Colonic mucosa (tissue), 4 donors: ENCODE data around the gene ZDHHC14. TPM values are rescaled to one million over a fixed set of nuclear protein-coding genes. Genes with fewer than 3 reads are reported as not detected.
"Not testable (repeated sequence)": the region's sequence is repeated elsewhere in the genome, so short reads cannot be mapped to it uniquely, and the experiment has no call there.

Experiments
- DNase-seq: peaks from one replicate; pipeline ENCODE4 v3.0.0-alpha.2; 2020
- H3K27ac ChIP-seq: fragments of 200-600 bp; one replicate; pipeline ENCODE4 v1.8.0; 2021
- H3K27me3 ChIP-seq: fragments of 200-600 bp; one replicate; pipeline ENCODE4 v1.8.0; 2021
- H3K36me3 ChIP-seq: fragments of 200-600 bp; one replicate; pipeline ENCODE4 v1.8.0; 2021
- H3K4me1 ChIP-seq: fragments of 200-600 bp; one replicate; pipeline ENCODE4 v1.8.0; 2021; ENCODE audit warnings: mild to moderate bottlenecking
- H3K4me3 ChIP-seq: fragments of 200-600 bp; one replicate; pipeline ENCODE4 v1.8.0; 2021
- H3K9ac ChIP-seq, 2 donors: one replicate each; pipeline ENCODE4 v1.7.0; 2013; ENCODE audit warnings: control low read depth in 2 of 2, low read depth in 2 of 2, low read length in 2 of 2
- H3K9me3 ChIP-seq: fragments of 200-600 bp; one replicate; pipeline ENCODE4 v1.8.0; 2021
- intact Hi-C: fragments of 100-400 bp; cut with DNase I; formaldehyde crosslinking; loops from one replicate; pipeline ENCODE4 v1.14.1; 2022
- total RNA-seq, 2 donors: library from RNA; stranded (reverse); fragmentation: NEBNext Ultra II Directional in 1 of 2; extraction: Animal tissue kit (Norgen Biotek cat#: 25700) in 1 of 2; gene quantifications; one replicate each; pipeline ENCODE4 v1.2.1, GENCODE V29; 2021
- TF ChIP-seq, protein P1 (sequence below): fragments of 200-600 bp; IDR thresholded peaks from one replicate; pipeline ENCODE4 v1.8.0; 2022; ENCODE audit warnings: antibody characterized with exemption, mild to moderate bottlenecking
- donor health status: healthy.
- donor health status: DM: no; HTN: no; CAD: no.
- donor health status: DM: no; HTN: no; CAD: no.

ZDHHC14 gene
- total RNA-seq, 2 donors from 2014 or later = 8.4 to 11.4 TPM

DNA sequence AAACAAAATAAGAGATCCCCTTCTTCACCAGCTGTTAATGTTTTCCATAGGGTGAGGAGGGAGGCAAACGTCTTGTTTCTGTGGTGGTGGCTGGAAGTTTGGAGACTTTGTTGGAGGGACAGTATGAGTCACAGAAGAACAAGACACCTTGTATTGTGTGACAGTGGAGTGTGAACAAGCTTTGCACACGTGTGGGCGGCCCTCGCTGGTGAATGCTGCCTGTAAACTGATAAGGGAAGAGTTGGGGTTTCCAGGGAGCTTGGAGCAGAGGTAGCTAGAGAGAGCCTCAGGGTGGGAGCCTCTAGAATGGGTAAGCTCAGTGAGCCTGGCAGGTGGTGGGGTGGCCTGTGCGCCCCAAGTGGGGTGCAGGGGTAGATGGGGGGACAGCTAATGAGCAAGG, 78.3 kb downstream of the ZDHHC14 start:
- TF ChIP-seq, protein P1, sequence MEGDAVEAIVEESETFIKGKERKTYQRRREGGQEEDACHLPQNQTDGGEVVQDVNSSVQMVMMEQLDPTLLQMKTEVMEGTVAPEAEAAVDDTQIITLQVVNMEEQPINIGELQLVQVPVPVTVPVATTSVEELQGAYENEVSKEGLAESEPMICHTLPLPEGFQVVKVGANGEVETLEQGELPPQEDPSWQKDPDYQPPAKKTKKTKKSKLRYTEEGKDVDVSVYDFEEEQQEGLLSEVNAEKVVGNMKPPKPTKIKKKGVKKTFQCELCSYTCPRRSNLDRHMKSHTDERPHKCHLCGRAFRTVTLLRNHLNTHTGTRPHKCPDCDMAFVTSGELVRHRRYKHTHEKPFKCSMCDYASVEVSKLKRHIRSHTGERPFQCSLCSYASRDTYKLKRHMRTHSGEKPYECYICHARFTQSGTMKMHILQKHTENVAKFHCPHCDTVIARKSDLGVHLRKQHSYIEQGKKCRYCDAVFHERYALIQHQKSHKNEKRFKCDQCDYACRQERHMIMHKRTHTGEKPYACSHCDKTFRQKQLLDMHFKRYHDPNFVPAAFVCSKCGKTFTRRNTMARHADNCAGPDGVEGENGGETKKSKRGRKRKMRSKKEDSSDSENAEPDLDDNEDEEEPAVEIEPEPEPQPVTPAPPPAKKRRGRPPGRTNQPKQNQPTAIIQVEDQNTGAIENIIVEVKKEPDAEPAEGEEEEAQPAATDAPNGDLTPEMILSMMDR = no peak
- H3K9ac ChIP-seq = no peak overlapping the region
- no peaks in the 10 kb centered on the region for H3K4me1 ChIP-seq
- intact Hi-C loops = no loop called here
- H3K36me3 ChIP-seq = no peaks in the 10 kb centered on the region
- no peak for DNase-seq
- H3K4me3 ChIP-seq = no peak overlapping the region
- no peak overlapping the region for H3K27ac ChIP-seq
- H3K9me3 ChIP-seq = no peaks in the 10 kb centered on the region
- no peaks in the 10 kb centered on the region for H3K27me3 ChIP-seq

DNA sequence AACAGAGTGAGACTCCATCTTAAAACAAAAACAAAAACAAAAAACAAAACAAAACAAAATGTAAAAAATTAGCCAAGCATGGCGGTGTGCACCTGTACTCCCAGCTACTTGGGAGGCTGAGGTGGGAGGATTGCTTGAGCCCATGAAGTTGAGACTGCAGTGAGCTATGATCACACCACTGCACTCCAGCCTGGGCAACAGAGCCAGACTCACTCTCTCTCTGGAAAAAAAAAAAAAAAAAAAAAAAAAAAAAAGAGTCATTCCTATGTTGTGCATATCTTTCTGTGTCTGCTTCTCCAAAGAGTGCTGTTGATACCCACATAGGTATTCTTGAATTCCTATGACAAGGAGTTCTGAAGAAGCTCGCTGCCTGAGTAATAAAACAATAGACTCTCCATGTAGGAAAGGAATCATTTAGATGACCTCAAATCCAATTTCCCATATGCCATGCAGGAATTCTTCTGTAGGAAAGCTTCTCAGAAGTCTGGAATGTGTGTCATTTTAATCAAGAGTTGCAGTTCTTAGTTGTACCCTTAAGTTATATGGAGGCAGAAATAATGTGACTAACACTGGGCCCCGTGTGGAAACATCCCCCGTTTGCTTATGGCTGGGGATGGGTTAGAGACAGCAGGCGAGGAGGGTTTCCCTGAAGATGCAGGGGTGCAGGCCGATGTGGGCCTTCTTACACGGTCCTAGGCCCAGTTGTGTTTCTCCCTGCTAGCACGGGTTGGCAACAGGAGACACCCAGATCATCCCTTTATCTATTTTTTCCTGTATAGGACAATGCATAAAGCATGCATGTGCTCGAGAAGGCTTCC, 79.4 kb downstream of the ZDHHC14 start:
- Histone ChIP-seq H3K9ac (no peak overlapping the region), H3K36me3 (no peaks in the 10 kb centered on the region), H3K4me3 (no peak overlapping the region), H3K27ac (no peak overlapping the region), H3K4me1 (no peaks in the 10 kb centered on the region), H3K9me3 (no peaks in the 10 kb centered on the region), H3K27me3 (no peaks in the 10 kb centered on the region)
- DNase-seq = no peak
- intact Hi-C loops = no loop called here
- TF ChIP-seq, protein P1 = no peak

DNA sequence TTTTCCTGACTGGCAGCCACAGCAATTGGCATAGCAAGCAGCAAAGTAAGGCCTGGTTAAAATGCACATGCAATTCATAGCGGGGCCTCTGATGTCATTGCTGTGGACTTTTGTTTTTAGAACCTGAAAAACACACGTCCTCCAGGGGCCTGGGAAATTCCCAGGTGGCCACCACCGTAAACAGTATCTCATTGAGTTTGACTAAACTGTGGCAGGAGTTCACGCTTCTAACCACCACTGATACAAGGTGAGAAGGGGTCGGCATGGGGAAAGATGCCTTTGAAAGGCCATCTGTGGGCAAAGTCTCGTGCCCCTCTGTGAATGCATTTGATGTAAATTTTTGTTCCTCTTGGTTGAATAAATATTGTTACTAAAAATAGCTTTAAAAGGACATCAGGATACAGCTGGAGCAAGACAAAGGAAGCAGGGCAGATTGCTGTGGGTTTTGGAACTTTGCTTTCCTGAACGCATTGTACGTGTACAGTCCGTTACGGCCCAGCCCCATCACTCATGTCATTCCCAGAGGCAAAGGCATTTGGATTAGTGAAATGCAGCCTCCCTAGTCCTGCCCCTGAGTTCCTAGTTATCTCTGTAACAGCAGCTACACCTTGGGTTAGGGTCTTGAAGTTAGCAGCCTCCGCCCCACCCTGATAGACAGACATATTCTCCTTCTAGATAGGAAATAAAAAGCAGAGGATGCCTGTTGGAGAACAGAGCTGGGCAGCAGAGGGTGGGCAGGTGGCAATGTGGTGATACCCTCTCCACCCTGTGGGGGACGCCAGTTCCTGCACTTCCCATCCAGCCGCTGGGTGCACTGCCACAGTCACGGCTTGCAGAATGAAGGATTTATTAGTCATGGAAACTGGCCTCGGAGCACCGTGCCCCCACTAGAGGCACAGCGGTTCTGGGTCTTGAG, 80.3 kb downstream of the ZDHHC14 start:
- DNase-seq = no peak
- H3K27ac ChIP-seq = no peak overlapping the region
- no peak overlapping the region for H3K4me3 ChIP-seq
- no peaks in the 10 kb centered on the region for H3K9me3 ChIP-seq
- no peaks in the 10 kb centered on the region for H3K27me3 ChIP-seq
- intact Hi-C loops = no loop called here
- H3K4me1 ChIP-seq = no peaks in the 10 kb centered on the region
- TF ChIP-seq, protein P1 = no peak
- H3K9ac ChIP-seq = no peak overlapping the region
- no peaks in the 10 kb centered on the region for H3K36me3 ChIP-seq

DNA sequence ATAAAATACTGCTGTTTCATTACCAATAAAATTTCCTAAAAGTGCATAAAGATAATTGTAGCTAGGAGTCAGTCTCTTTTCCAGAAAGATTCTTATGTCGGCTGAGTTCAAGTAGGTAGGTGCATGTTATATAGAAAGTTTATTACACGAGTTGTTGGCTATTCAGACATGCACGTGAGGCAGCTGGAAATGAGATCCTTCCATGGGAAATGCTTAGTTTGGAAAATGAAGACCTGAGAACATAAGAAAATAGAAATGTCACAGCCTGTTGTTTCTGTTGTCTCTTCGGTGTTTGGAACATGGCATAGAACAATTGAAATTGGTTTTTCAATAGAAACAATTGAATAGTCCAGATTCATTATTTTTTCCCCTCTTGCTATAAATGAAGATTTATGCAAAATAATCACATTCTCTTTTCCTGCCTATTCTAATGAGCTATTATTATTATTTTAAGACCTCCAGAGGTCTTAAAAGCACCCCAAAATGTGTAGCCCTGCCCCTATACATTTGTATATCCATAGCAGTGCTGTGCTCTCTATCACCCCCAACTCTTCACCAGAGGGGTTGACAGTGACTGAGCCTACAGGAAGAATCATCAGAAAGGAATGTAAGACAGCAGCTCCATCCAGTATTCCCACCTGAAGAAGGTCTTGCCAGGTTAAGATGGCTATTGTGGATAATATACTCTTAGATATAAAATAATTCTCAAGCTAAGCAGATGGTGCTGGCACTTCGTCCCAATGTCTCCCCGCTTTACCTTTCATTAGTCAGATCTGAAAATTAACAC, 82.2 kb downstream of the ZDHHC14 start:
- H3K27ac ChIP-seq = no peak overlapping the region
- no peaks in the 10 kb centered on the region for H3K27me3 ChIP-seq
- H3K4me3 ChIP-seq = no peak overlapping the region
- intact Hi-C loops = no loop called here
- no peaks in the 10 kb centered on the region for H3K4me1 ChIP-seq
- H3K9ac ChIP-seq = no peak overlapping the region
- TF ChIP-seq, protein P1 = no peak
- DNase-seq = no peak
- no peaks in the 10 kb centered on the region for H3K9me3 ChIP-seq
- no peaks in the 10 kb centered on the region for H3K36me3 ChIP-seq

DNA sequence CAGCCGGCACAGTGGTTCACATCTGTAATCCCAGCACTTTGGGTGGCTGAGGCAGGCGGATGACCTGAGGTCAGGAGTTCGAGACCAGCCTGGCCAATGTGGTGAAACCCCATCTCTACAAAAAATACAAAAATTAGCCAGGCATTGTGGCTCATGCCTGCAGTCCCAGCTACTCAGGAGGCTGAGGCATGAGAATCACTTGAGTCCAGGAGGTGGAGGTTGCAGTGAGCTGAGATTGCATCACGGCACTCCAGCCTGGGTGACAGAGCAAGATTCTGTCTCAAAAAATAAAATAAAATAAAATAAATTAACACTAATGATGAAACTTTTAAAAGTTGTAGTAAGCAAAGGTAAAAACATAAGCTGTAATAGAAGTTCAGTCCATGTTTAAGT, 82.7 kb downstream of the ZDHHC14 start:
- H3K9ac ChIP-seq, H3K4me1 ChIP-seq, H3K9me3 ChIP-seq, DNase-seq, H3K4me3 ChIP-seq, H3K27ac ChIP-seq, H3K36me3 ChIP-seq, intact Hi-C loops, H3K27me3 ChIP-seq: not testable (repeated sequence)
